ENCODE data around the gene VGLL1. TPM values are rescaled to one million over a fixed set of nuclear protein-coding genes. Genes with fewer than 3 reads are reported as not detected.

Gene VGLL1
- not detected for total RNA-seq

GRCh38 chrX:136531951-136532350, at the start of gene VGLL1:
Gene VGLL1 (plus strand): TSS chrX:136532215. CDS start chrX:136536021, 3,806 bp downstream.
- no peak within 1 kb of the TSS for H3K9ac ChIP-seq (ENCODE audit: low read depth in 2 of 2, low read length in 2 of 2)
- no peaks in the 10 kb centered on the region for H3K9me3 ChIP-seq
- no peak within 1 kb of the TSS for H3K4me3 ChIP-seq
- no peaks in the 10 kb centered on the region for H3K36me3 ChIP-seq
- H3K27me3 ChIP-seq = no peaks in the 10 kb centered on the region
- intact Hi-C loops (cut with DNase I) = no loop called here
- no peak for DNase-seq
- no peak for TF ChIP-seq CTCF (IDR thresholded peaks at IDR 0.05)
- H3K4me1 ChIP-seq = no peaks in the 10 kb centered on the region
- no peak within 1 kb of the TSS for H3K27ac ChIP-seq

- Histone ChIP-seq H3K4me3 (no peak within 1 kb of the TSS), H3K27me3 (no peaks in the 10 kb centered on the region), H3K9ac (ENCODE audit: low read depth in 2 of 2, low read length in 2 of 2) (no peak within 1 kb of the TSS), H3K27ac (no peak within 1 kb of the TSS), H3K9me3 (no peaks in the 10 kb centered on the region), H3K36me3 (no peaks in the 10 kb centered on the region), H3K4me1 (no peaks in the 10 kb centered on the region)
- intact Hi-C loops (cut with DNase I) = no loop called here
- DNase-seq = no peak
- no peak for TF ChIP-seq CTCF (IDR thresholded peaks at IDR 0.05)
These were observed 44.4 kb upstream of the VGLL1 start, which contains the start of gene BRS3 for GRCh38 chrX:136487647-136488046. Gene BRS3 (plus strand): TSS chrX:136487947. CDS start chrX:136488115, 168 bp downstream.

- Histone ChIP-seq H3K9ac (ENCODE audit: low read depth in 2 of 2, low read length in 2 of 2) (no peak overlapping the region), H3K4me1 (no peaks in the 10 kb centered on the region), H3K27ac (no peak overlapping the region), H3K27me3 (no peaks in the 10 kb centered on the region), H3K9me3 (no peaks in the 10 kb centered on the region), H3K36me3 (no peaks in the 10 kb centered on the region), H3K4me3 (no peak overlapping the region)
- TF ChIP-seq CTCF (IDR thresholded peaks at IDR 0.05) = no peak
- DNase-seq = no peak
- intact Hi-C loops (cut with DNase I) = no loop called here
These were observed 43.3 kb upstream of the VGLL1 start for GRCh38 chrX:136488706-136489105.

- intact Hi-C loops (cut with DNase I) = loop anchor here (10.0 kb wide), 1 partner anchor 507 kb away; the partner anchor contains the start of gene SLC9A6
- no peaks in the 10 kb centered on the region for H3K9me3 ChIP-seq
- no peak overlapping the region for H3K4me3 ChIP-seq
- H3K4me1 ChIP-seq = no peaks in the 10 kb centered on the region
- no peaks in the 10 kb centered on the region for H3K27me3 ChIP-seq
- H3K9ac ChIP-seq (ENCODE audit: low read depth in 2 of 2, low read length in 2 of 2) = no peak overlapping the region
- no peak for TF ChIP-seq CTCF (IDR thresholded peaks at IDR 0.05)
- DNase-seq = no peak
- H3K27ac ChIP-seq = no peak overlapping the region
- H3K36me3 ChIP-seq = no peaks in the 10 kb centered on the region
These were observed 40.2 kb upstream of the VGLL1 start for GRCh38 chrX:136491832-136492231.

- Histone ChIP-seq H3K27ac (no peak overlapping the region), H3K9me3 (no peaks in the 10 kb centered on the region), H3K4me3 (no peak overlapping the region), H3K4me1 (no peaks in the 10 kb centered on the region), H3K27me3 (no peaks in the 10 kb centered on the region), H3K9ac (ENCODE audit: low read depth in 2 of 2, low read length in 2 of 2) (no peak overlapping the region), H3K36me3 (no peaks in the 10 kb centered on the region)
- TF ChIP-seq CTCF (IDR thresholded peaks at IDR 0.05) = no peak
- no peak for DNase-seq
- intact Hi-C loops (cut with DNase I) = loop anchor here (10.0 kb wide), 1 partner anchor 508 kb away; the partner anchor contains the start of gene SLC9A6
These were observed 39.0 kb upstream of the VGLL1 start for GRCh38 chrX:136493011-136493410.
